Fibroblast of peridontal ligament (primary cell): ENCODE measurements around the gene FAM170B.

Experiments
- DNase-seq: peaks from one replicate; pipeline ENCODE4 v3.0.0-alpha.2; 2010; ENCODE audit errors: extremely low read depth

Gene FAM170B

DNA sequence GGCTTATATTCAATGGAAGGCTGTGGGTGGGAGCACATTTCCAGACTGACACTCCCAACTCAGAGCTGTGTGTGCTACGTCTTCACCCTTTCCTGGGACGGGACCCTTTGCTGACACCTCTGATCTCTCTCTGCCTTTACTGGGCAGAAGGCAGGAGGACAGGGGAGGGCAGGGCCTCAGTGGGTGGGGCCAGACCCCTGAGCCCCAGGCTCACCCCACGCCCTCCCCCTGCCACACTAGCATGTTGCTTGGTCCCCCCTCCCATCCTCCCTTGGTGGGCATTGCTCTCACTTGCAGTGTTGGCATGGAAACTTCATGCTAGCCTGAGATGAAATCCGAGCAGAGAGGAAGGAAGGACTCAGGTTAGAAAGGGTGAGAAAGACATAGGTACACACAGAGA lies 36.0 kb upstream of the FAM170B start:
- no peak for DNase-seq

DNA sequence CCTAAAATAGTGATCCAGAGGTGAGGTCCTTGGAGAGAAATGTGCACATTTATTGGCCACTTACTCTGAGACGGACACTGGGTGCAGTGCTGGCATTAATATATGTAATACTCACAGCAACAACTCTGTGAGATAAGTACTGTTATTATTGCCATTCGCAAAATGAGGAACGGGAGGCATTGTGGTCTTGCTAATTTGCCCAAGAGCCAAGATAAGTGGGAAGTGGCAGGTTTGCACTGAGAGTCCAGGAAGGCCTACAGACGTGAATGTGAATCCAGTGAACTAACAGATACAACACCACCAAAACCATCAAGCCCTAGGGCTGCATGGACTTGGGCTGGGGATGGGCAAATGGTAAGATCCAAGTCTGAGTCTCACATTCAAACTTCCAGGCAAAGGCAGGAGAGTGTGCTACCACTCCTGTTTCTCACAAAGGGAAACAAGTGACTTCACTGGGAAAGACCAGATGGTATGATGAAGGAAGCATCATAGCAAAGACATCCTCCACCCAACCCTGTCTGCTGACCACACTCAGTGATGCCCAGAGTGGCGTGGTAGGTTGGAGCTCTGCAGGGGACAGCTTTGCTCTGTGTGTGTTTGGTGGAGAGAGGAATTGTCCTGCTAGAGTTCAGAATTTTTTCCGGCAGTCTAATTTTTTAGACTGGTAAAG lies 35.1 kb upstream of the FAM170B start:
- DNase-seq = peak; percentile 20

DNA sequence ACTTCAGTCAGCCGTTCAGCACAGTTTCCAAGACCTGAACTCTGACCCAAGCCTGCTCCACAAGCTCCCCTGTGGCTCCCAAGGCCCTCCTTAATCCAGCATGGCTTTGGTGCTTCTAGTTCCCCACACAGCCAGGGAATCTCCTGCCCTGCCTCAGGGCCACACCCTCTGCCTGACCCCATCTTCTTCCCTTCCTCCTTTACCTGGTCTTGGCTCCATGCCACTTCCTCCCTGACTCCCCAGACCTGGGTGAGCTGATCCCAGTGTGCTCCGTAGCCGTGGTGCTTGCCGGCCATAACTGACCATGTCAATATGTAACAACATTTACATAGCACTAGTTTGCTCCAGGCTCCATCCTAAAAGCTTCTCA lies 34.3 kb upstream of the FAM170B start:
- no peak for DNase-seq

DNA sequence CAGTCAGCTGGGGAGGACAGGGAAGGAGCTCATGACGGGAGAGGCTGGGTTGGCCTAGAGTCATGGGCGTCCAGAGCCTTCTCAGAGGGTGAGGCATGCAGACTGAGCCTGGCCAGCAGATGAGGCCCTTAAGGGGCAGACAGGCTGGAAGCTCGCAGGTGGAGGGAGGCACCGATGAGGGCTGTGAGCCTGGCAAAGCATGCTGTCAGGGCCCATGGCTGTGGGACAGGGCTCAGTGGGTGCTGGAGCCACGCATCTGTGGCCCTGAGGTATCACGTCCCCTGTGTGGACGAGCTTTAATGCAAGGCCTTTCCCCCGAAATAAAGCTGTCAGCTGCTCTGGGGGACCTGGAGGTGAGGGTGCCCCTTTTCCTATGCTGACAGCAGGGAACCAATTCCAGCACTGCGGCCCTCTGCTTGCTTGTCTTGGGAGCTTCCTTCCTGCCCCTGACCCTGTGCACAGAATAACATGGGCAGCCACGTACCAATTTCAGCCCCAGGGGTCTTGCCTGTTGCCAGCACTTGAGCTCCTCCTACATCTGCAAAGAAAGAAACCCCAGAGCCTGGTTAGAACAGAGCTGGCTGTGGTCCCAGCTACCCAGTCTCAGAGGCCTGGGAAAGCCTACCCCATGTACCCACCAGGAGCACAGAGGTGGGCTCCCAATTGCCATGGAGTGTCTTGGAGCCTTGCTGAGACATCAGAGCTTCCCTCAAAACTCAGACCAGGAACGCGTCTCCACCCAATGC lies 33.8 kb upstream of the FAM170B start:
- DNase-seq = no peak

DNA sequence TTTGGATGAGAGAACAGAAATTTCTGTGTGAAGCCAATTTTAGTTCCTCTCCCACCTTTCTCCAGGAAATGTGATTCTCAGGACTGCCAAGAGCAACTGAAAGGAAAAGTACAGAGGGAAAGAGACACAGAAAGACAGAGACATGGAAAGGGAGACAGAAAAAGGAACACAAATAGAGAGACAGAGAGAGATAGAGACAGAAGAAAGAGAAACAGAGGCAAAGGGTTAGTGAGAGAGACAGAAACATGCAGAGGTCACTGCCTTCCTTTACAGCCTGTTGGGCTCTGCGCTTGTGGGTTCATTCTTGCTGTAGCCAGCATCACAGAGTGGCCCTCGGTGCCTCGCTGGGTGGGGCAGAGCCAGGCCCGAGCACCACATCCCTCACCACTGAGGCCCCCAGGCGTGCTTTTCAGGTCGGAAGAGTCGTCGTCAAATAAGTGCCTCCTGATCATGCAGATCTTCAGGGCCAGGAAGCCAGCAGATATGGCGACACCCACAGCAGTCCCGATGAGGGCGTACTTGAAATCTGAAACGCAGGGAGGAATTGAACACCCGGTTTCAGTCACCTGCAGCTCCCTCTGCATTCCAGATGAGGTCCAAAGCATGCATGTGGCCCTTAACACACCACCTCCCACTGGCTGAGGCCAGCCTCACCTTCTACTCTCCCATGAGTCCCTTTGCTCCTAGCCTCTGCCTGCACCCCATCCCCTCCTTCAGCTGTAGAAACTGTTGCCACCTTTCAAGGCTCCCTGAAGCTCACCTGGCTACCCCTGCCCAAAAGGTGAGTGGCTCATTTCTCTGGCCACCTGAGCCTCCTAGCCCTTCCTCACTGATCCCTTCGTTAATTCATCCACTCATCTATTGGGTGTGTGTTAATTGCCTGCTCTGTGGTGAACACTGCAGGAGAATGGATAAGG lies 32.9 kb upstream of the FAM170B start:
- no peak for DNase-seq

DNA sequence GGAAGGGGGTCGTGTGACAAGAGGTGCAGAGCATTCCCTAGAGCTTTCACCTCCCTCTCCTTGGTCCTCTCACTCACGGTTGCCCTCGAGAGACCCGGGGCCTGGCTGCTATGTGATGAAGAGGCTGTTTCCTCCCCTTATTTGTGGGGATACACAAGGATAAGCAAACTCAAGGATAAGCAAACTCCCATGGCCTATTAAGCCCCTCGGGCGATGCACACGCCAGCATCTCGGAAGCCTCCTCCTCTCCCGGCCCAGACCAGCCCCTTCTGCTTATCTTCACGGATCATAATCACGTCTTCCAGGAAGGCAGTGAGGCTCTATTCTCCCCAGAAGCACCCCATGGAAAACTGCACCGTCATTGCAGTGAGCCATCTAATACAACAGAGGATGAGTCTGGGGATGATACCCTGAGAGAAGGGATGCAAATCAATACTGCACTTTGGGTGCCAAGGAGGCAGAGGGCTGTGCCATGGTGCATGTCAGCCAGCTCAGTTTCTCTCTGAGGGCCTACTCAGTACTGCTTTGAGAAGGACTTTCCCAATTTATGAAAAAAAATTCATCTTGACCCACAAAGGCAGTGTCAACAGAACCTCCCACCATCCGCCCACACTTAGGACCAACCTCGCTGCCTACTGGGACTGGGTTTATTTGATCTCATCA lies 32.1 kb upstream of the FAM170B start:
- DNase-seq = no peak

DNA sequence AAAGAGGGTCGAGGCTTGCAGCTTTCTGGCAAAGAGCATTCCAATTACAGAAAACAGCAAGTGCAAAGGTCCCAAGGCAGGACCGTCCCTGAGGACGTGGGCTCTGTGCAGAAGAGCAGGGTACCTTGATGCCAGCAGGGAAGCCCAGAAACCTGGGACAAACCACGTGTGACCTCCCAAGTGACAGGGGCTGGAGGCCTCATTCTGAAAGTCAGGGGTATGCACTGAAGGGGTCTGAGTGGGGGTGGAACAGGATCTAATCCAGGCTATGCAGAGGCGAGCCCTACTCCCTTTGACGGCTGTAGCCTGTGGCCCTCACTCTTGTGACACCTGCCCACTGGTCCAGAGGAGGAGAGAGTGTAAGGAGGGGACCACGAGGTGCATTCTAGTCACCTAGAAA lies 31.4 kb upstream of the FAM170B start:
- no peak for DNase-seq

DNA sequence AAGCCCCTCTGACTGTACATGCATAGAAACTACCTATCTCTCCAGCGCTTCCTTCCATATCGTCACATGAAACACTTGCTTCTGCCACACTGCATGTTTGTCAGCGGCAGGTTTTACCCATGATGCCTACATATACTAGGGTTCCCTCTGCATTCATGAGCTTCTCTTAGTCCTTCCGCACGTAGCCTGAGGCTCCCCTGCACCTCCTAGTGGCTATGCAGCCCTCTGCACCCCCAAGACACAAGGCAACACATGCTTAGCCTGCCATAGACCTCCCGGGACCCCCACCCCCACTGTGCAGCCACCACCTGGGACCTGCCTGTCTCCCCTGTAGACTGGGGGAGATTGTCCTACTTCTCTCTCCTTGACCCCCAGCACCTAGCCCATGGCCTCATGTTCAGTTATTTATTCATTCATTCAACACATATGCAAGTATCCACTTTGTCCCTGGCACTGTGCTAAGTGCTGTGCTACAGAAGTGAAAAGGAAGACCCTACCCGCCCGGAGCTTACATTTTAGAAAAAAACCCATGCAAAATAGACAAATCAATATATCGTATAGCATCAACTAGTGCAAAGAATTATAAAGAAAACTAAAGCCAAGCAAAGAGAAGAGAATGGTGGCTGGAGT lies 30.9 kb upstream of the FAM170B start:
- DNase-seq = peak; percentile 36

DNA sequence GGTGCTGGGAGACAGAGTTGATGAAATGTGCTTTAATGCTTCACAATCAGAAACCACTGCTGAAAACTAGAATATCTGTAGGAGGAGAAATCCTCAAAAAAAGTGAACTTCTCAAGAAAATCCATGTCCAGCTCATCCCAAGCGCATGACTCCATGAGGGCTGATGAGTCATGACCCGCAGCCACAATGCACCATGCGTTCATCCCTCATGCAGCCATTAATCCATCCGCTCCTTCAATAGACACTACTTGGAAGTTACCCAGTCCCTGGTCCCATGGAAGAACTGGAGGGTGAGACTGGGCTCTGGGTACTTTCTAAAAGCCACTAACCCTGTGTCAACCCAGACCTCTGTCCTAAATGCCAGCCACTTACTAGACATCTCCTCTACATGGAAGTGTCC lies 29.9 kb upstream of the FAM170B start:
- peak; percentile 73 for DNase-seq

DNA sequence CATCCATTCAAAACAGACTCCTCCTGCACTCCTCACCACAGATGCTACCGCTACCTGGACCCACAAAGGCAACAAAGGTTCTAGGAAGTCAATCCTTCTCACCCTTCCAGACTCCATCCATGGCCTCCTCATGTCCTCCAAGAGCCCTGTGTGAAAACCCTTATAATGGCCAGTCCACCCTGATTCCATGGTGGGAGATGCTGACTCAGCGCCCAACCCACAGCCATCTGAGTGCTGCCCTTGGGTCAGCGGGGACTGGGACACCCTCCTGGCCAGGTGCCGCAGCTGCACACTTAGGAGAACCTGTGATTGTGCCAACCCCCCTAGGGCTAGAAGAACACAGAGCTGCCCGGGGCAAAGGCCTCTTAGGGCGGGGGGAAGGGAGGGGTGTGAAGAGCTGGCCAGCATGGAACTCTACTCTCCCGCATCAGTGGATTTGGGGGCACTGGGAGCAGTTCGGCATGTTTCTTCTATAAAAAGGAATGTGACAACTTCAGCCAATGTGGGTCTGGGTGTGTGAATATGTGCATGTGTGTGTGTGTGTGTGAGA lies 29.0 kb upstream of the FAM170B start:
- DNase-seq = no peak

DNA sequence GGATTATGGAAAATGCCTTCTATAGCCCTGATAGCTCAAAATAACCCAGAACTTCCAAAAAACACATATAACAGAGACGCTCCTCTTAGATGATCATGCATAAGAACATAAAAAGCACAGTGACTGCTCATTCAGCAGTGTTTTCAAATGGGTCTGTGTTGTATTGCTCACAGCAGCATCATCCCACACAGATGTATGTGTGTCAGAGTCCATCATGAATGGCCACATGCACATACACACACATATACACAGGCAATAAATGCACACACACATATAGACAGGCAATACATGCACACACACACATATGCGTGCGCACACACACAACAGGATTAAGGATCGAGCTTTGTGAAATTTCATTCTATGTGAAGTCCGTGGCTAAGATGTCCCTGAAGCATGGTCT lies 28.2 kb upstream of the FAM170B start:
- no peak for DNase-seq

DNA sequence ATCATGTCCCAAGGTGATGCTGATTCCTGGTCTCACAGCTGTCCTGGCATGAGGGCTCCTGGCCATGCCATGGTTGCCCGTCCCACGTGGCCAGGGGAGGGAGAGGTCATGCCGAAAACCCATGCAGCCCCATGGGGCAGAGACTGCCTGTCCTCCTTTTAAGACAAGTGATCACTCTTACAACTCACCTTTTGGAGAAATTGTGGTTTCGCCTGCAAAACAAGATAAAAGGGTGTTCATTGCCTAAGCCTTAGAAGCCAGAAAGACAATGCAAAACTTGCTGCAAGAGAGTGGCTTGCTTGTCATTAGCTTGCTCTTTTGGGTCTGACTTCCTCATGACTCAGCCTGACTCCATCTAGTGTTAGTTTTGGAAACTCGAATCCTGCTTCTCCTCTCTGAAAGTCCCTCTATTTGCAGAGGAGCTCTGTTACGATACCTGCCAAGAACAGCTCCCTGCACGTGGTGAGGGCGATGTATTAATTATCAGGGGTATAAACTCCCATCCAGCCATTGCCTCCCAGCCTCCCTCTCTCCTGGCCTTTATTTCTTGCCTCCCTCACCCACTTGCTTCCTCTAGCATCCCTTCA lies 27.7 kb upstream of the FAM170B start:
- DNase-seq = peak; percentile 75

DNA sequence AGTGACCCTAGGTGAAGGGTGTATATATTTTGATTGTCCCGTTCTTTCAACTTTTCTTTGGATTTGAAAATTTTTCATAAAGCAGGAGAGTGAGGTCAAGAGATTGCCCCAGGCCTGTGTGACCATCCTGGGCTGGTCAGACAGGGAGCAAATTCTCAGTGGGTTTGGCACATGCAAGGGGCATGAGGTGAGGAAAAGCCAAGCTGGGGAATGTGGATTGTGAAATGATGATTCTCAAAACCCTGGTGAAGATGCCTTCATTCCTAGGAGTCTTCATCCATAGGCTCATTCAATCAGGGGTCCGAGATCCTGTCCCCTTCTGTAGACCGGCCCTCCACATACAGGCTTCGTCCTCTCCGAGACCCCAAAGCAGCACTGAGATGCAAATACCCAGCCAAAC lies 27.0 kb upstream of the FAM170B start:
- DNase-seq = no peak

DNA sequence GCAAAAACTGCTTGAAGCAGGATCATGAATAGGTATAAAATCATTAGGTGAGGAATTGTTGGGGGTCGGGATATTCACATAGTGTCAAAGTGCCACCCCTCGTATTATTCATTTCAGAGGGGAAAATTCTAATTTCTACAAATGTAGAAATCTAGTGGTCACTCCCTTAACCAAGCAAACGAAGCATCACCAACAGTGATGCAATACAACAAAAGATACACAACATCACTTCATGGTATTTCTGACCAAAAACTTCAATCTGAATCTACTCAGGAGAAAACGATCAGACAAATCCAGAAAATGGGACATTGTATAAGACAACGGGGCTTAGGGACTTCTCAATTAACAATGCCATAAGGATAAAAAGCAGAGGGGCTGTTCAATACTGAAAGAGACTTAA lies 26.3 kb upstream of the FAM170B start:
- DNase-seq = no peak

DNA sequence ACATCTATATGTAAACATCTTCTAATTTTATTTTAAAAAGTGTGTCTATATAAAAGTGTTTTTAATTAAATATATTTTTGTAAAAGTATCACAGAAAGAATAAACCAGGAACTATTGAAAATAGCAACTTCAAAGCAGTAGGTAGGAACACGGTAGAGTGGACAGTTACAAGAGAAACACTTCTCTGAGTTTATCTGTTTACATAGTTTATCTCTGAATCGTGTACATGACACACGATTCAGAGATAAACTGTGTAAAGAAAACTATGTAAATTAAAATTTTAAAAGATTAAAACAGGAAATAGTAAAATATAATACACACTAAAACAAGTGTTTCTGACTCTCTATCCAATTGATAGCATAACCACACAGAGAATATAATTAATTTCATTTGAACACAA lies 25.1 kb upstream of the FAM170B start:
- no peak for DNase-seq

DNA sequence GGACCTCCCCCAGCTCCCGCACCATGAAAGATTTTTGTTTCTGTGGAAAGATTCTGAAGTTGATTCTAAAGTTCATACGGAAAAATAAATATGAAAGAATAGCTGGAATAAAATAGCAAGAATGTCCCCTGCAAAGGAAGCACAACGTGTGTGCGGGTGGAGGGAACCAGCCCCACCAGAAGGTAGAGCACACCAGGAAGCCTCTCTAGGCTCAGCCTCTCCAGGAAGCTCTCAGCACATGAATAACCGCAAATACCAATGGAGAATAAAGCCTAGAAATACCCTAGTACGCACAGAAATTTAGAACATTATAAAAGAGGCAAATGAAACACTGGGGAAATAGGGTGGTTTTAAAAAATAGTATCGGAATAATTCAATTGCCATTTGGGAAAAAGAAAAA lies 24.6 kb upstream of the FAM170B start:
- DNase-seq = no peak

DNA sequence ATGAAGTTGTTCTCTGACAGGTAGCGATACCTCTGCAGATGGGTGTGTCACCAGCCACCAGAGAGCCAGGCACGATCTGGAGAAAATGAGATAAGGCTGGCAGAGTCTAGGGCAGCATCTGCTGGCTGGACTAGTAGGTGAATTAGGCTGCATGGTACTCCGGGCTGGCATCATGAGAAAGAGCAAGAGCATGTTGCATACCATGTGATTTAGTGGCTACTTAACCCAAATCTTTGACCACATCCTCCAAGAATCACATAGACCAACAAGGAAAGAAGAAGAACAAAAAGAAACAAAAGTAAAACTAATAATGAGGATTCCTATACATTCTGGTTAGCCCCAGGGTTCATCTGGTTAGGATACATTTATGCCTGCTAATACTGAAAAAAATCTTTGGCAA lies 23.4 kb upstream of the FAM170B start:
- DNase-seq = no peak

DNA sequence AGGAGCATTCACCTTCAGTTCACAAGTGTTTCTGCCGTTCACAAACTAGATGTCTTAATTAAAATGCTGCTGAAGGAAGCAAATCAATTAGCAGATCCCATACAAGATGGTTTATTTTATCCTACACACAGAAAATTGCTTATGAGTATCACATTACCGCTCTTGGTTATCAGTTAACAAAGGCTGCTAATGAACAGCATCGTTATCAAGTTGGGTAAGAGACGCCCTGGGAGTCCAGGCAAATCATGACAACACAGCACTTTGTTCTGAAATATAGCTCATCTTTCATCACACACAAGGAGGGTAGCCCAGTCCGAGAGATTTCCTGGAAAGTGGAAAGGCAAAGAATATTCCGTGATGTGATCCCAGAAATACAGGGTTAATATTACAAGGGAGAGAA lies 20.8 kb upstream of the FAM170B start:
- DNase-seq = no peak

DNA sequence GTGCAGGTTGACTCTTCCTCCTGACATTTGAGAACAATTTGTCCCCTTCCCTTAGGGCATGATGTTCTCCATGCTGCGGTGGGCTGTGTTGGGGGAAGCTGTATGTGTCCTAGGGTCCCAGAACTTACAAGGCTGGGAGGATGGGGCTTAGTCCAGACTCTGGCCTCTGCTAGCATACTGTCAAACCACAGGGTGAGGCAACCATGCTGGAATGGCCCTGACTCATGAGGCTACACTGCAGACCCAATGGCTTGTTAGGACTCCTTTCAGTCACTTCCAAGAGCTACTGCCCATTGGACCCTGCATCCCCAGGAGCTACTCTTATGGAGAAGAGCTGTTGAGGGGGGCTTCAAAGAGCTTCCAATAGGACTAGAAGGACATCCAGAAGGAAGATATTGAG lies 20.1 kb upstream of the FAM170B start:
- peak; percentile 46 for DNase-seq

DNA sequence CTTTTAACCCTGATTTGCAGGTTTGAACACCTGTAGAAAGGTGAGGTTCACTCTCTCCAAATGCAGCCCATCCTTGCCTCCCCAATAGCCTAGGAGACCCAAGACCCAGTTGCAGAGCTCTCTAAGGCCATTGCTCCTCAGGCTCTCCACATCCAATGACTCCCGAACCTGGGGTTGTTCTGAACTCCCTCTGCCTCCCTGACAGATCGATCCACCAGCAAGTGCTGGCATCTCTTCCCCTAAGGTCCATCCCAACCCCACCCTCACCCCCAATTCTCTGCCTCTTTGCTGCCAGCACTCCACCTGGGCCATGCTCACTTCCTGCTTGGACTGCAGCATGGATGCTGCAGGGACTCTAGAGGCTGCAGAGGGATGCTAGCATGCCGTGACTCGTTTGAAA lies 19.3 kb upstream of the FAM170B start:
- no peak for DNase-seq

DNA sequence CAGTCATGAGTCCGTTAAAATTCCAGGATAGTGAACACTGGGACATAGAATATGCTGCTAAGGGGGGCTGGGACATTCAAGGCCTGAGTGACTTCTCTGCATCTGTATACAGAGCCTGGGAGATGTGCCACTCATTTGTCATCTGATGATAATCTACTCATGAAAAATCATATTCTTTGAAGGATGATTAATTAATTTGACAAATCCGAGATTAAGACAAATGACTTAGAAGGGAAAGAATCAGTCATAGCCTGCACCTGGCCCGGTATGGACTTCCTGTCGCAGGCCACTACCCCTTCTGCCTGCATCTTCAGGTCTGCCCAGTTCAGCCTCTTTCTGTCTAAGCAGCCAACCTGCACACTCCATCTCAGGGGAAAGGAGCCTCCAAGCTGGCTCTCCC lies 18.8 kb upstream of the FAM170B start:
- no peak for DNase-seq
